Memory B cell (primary cell): ENCODE measurements around the gene HMGXB3.
"Not testable (repeated sequence)": the region's sequence is repeated elsewhere in the genome, so short reads cannot be mapped to it uniquely, and the experiment has no call there.

ENCODE experiments used
- ATAC-seq: fragments of 150-1000 bp; cut with Tn5 transposase; 2 replicates; pipeline ENCODE4 v1.10.0; 2021; ENCODE audit warnings: low read depth, mild to moderate bottlenecking, moderate library complexity
- DNase-seq, 2 donors: peaks; one replicate each; pipeline ENCODE4 v3.0.0; 2022; ENCODE audit warnings: low spot score in 2 of 2
- H3K27ac Mint-ChIP-seq: one replicate; pipeline ENCODE4 v1.8.0; 2022; ENCODE audit warnings: mild to moderate bottlenecking, moderate library complexity, mixed read lengths
- H3K27me3 Mint-ChIP-seq: one replicate; pipeline ENCODE4 v1.8.0; 2022; ENCODE audit warnings: mixed read lengths
- H3K36me3 Mint-ChIP-seq: one replicate; pipeline ENCODE4 v1.8.0; 2022; ENCODE audit warnings: mild to moderate bottlenecking, mixed read lengths
- H3K4me1 Mint-ChIP-seq: one replicate; pipeline ENCODE4 v1.8.0; 2022; ENCODE audit warnings: mixed read lengths
- H3K4me3 Mint-ChIP-seq: one replicate; pipeline ENCODE4 v1.8.0; 2022; ENCODE audit warnings: mild to moderate bottlenecking, moderate library complexity, mixed read lengths
- H3K9me3 Mint-ChIP-seq: one replicate; pipeline ENCODE4 v1.8.0; 2022; ENCODE audit warnings: mixed read lengths

Gene HMGXB3

GRCh38 chr5:150044712-150045111, 44.2 kb downstream of the HMGXB3 start:
- Mint-ChIP-seq H3K4me1 (peaks cover 3% of the 10 kb centered on the region), H3K27ac (peak overlapping the region; percentile 22), H3K4me3 (no peak overlapping the region), H3K9me3 (no peaks in the 10 kb centered on the region), H3K36me3 (peaks cover 57% of the 10 kb centered on the region), H3K27me3 (no peaks in the 10 kb centered on the region)
- no peak for DNase-seq
- ATAC-seq = no peak

- Mint-ChIP-seq H3K9me3 (no peaks in the 10 kb centered on the region), H3K27me3 (no peaks in the 10 kb centered on the region), H3K27ac (no peak overlapping the region), H3K36me3 (peaks cover 58% of the 10 kb centered on the region), H3K4me3 (no peak overlapping the region), H3K4me1 (peaks cover 3% of the 10 kb centered on the region)
- DNase-seq = no peak
- ATAC-seq = no peak
These were observed 45.0 kb downstream of the HMGXB3 start for GRCh38 chr5:150045549-150045948.

GRCh38 chr5:150046031-150046430, 45.5 kb downstream of the HMGXB3 start:
- DNase-seq (no peak), ATAC-seq (no peak)
- no peaks in the 10 kb centered on the region for H3K9me3 Mint-ChIP-seq
- peaks cover 58% of the 10 kb centered on the region for H3K36me3 Mint-ChIP-seq
- H3K4me1 Mint-ChIP-seq = peaks cover 3% of the 10 kb centered on the region
- no peak overlapping the region for H3K4me3 Mint-ChIP-seq
- H3K27ac Mint-ChIP-seq = no peak overlapping the region
- no peaks in the 10 kb centered on the region for H3K27me3 Mint-ChIP-seq

- not testable (repeated sequence) for H3K4me3 Mint-ChIP-seq, H3K9me3 Mint-ChIP-seq, DNase-seq, H3K4me1 Mint-ChIP-seq, H3K27me3 Mint-ChIP-seq, ATAC-seq, H3K27ac Mint-ChIP-seq
- H3K36me3 Mint-ChIP-seq = peaks cover 52% of the 10 kb centered on the region
These were observed 49.8 kb downstream of the HMGXB3 start for GRCh38 chr5:150050172-150050811.

- ATAC-seq = no peak
These were observed 51.2 kb downstream of the HMGXB3 start for GRCh38 chr5:150051657-150052195.

GRCh38 chr5:150052226-150052955, 51.9 kb downstream of the HMGXB3 start:
- ATAC-seq (no peak), DNase-seq (no peak)
- no peaks in the 10 kb centered on the region for H3K4me1 Mint-ChIP-seq
- no peak overlapping the region for H3K4me3 Mint-ChIP-seq
- no peaks in the 10 kb centered on the region for H3K9me3 Mint-ChIP-seq
- no peaks in the 10 kb centered on the region for H3K27me3 Mint-ChIP-seq
- no peak overlapping the region for H3K27ac Mint-ChIP-seq
- H3K36me3 Mint-ChIP-seq = peaks cover 50% of the 10 kb centered on the region

More at GRCh38 chr5:150051657-150052195, 51.2 kb downstream of the HMGXB3 start:
- Mint-ChIP-seq H3K9me3 (no peaks in the 10 kb centered on the region), H3K4me3 (no peak overlapping the region), H3K4me1 (no peaks in the 10 kb centered on the region), H3K27ac (no peak overlapping the region), H3K36me3 (peaks cover 52% of the 10 kb centered on the region), H3K27me3 (no peaks in the 10 kb centered on the region)
- DNase-seq = no peak

- H3K27me3 Mint-ChIP-seq = no peaks in the 10 kb centered on the region
- ATAC-seq (no peak), DNase-seq (no peak)
- no peak overlapping the region for H3K4me3 Mint-ChIP-seq
- no peaks in the 10 kb centered on the region for H3K4me1 Mint-ChIP-seq
- peaks cover 46% of the 10 kb centered on the region for H3K36me3 Mint-ChIP-seq
- no peaks in the 10 kb centered on the region for H3K9me3 Mint-ChIP-seq
- H3K27ac Mint-ChIP-seq = no peak overlapping the region
These were observed 52.6 kb downstream of the HMGXB3 start for GRCh38 chr5:150052956-150053712.

- Mint-ChIP-seq H3K9me3 (no peaks in the 10 kb centered on the region), H3K4me3 (no peak overlapping the region), H3K27ac (no peak overlapping the region), H3K27me3 (no peaks in the 10 kb centered on the region), H3K36me3 (peaks cover 40% of the 10 kb centered on the region), H3K4me1 (no peaks in the 10 kb centered on the region)
- no peak for DNase-seq
- ATAC-seq = no peak
These were observed 53.3 kb downstream of the HMGXB3 start for GRCh38 chr5:150053713-150054392.

- Mint-ChIP-seq H3K36me3 (peaks cover 33% of the 10 kb centered on the region), H3K27ac (no peak overlapping the region)
These were observed 54.0 kb downstream of the HMGXB3 start for GRCh38 chr5:150054569-150054968.

GRCh38 chr5:150055326-150056074, 55.0 kb downstream of the HMGXB3 start:
- H3K4me3 Mint-ChIP-seq = no peak overlapping the region
- H3K36me3 Mint-ChIP-seq = peaks cover 28% of the 10 kb centered on the region
- H3K27ac Mint-ChIP-seq = no peak overlapping the region
- no peaks in the 10 kb centered on the region for H3K4me1 Mint-ChIP-seq
- no peaks in the 10 kb centered on the region for H3K27me3 Mint-ChIP-seq
- H3K9me3 Mint-ChIP-seq = no peaks in the 10 kb centered on the region
- no peak for DNase-seq
- no peak for ATAC-seq

More at GRCh38 chr5:150054569-150054968, 54.0 kb downstream of the HMGXB3 start:
- no peaks in the 10 kb centered on the region for H3K9me3 Mint-ChIP-seq
- ATAC-seq = no peak
- H3K4me1 Mint-ChIP-seq = no peaks in the 10 kb centered on the region
- no peak overlapping the region for H3K4me3 Mint-ChIP-seq
- no peaks in the 10 kb centered on the region for H3K27me3 Mint-ChIP-seq
- DNase-seq = no peak

- no peaks in the 10 kb centered on the region for H3K9me3 Mint-ChIP-seq
- ATAC-seq = no peak
- H3K27ac Mint-ChIP-seq = no peak overlapping the region
- no peaks in the 10 kb centered on the region for H3K27me3 Mint-ChIP-seq
- H3K36me3 Mint-ChIP-seq = peaks cover 24% of the 10 kb centered on the region
- H3K4me3 Mint-ChIP-seq = no peak overlapping the region
- no peak for DNase-seq
- H3K4me1 Mint-ChIP-seq = no peaks in the 10 kb centered on the region
These were observed 55.5 kb downstream of the HMGXB3 start for GRCh38 chr5:150056075-150056443.

GRCh38 chr5:150057052-150057451, 56.5 kb downstream of the HMGXB3 start:
- Mint-ChIP-seq H3K9me3 (no peaks in the 10 kb centered on the region), H3K27ac (no peak overlapping the region), H3K4me1 (no peaks in the 10 kb centered on the region), H3K36me3 (peaks cover 17% of the 10 kb centered on the region), H3K4me3 (no peak overlapping the region), H3K27me3 (no peaks in the 10 kb centered on the region)
- ATAC-seq = no peak
- DNase-seq = no peak

GRCh38 chr5:150057511-150057910, 57.0 kb downstream of the HMGXB3 start:
- no peaks in the 10 kb centered on the region for H3K9me3 Mint-ChIP-seq
- H3K27ac Mint-ChIP-seq = peak overlapping the region; percentile 4
- H3K36me3 Mint-ChIP-seq = peaks cover 14% of the 10 kb centered on the region
- H3K4me3 Mint-ChIP-seq = no peak overlapping the region
- ATAC-seq = no peak
- no peaks in the 10 kb centered on the region for H3K4me1 Mint-ChIP-seq
- no peak for DNase-seq
- no peaks in the 10 kb centered on the region for H3K27me3 Mint-ChIP-seq
